Bronchial epithelial cell (primary cell): ENCODE results near the gene ACE. TPM values are rescaled to one million over a fixed set of nuclear protein-coding genes. Genes with fewer than 3 reads are reported as not detected.

Experiments used
- total RNA-seq: library from RNA; depleted of rRNA; stranded (reverse); fragments of >200 nt; gene quantifications from 2 replicates; pipeline ENCODE4 v1.2.1, GENCODE V29; 2014

The ACE gene
- total RNA-seq, 1 donor from 2014 or later = not detected

Other genes with a start within 250 kb of the ACE start
- gene CYB561, start 30.8 kb upstream of the ACE start, total RNA-seq = 24.5 and 30.5 TPM in 2 replicates
- not detected in 2 replicates for gene KCNH6, start 46.3 kb downstream of the ACE start, total RNA-seq
- gene DCAF7, start 73.4 kb downstream of the ACE start, total RNA-seq = 9.5 and 10.6 TPM in 2 replicates
- 11.5 and 11.6 TPM in 2 replicates for gene TACO1, start 123.8 kb downstream of the ACE start, total RNA-seq
- gene MAP3K3, start 145.4 kb downstream of the ACE start, total RNA-seq = 10.1 and 11.1 TPM in 2 replicates
- 0.53 and 0.90 TPM in 2 replicates for gene LIMD2, start 223.1 kb downstream of the ACE start, total RNA-seq